NCI-H2029 treated with DMSO at 0.1 percent for 48 hours (cell line): ENCODE results near the gene LILRB3.
A peak's percentile ranks its signal among the peaks of the same experiment; 100 is the strongest.
"Not testable (repeated sequence)": the region's sequence is repeated elsewhere in the genome, so short reads cannot be mapped to it uniquely, and the experiment has no call there.

ENCODE experiments used
- DNase-seq: peaks from one replicate; lab custom pipeline; 2025; lab: John Stamatoyannopoulos, UW

LILRB3 gene

GRCh38 chr19:54222474-54223276 lies at the start of gene LILRB3:
TSS of gene LILRB3 (minus strand) at chr19:54223007. CDS start at chr19:54222976, 31 bp downstream.
- DNase-seq, result not testable (repeated sequence)

GRCh38 chr19:54272181-54272580 lies 49.4 kb upstream of the LILRB3 start:
- not testable (repeated sequence) for DNase-seq

GRCh38 chr19:54271587-54271986 lies 48.8 kb upstream of the LILRB3 start:
- DNase-seq, result not testable (repeated sequence)

GRCh38 chr19:54271106-54271505 lies 48.3 kb upstream of the LILRB3 start:
- DNase-seq, result no peak

- no peak for DNase-seq
These were observed 46.1 kb upstream of the LILRB3 start for GRCh38 chr19:54268936-54269335.

- DNase-seq, result peak; percentile 50
These were observed 43.3 kb upstream of the LILRB3 start for GRCh38 chr19:54266133-54266532.

- DNase-seq, result no peak
These were observed 39.7 kb upstream of the LILRB3 start for GRCh38 chr19:54262470-54262869.

GRCh38 chr19:54262066-54262465 lies 39.3 kb upstream of the LILRB3 start:
- DNase-seq, result no peak

GRCh38 chr19:54257116-54257480 lies 34.3 kb upstream of the LILRB3 start, which contains the start of gene LILRB5:
TSS of gene LILRB5 (minus strand) at chr19:54257273. CDS start at chr19:54257193, 80 bp downstream.
- DNase-seq, result no peak

GRCh38 chr19:54256250-54257115 lies 33.7 kb upstream of the LILRB3 start:
- no peak for DNase-seq

GRCh38 chr19:54255105-54255775 lies 32.4 kb upstream of the LILRB3 start:
- no peak for DNase-seq

GRCh38 chr19:54254195-54254906 lies 31.5 kb upstream of the LILRB3 start:
- DNase-seq, result no peak

GRCh38 chr19:54253331-54254194 lies 30.8 kb upstream of the LILRB3 start:
- no peak for DNase-seq

- no peak for DNase-seq
These were observed 30.0 kb upstream of the LILRB3 start for GRCh38 chr19:54252845-54253244.

GRCh38 chr19:54252243-54252642 lies 29.4 kb upstream of the LILRB3 start:
- no peak for DNase-seq

- DNase-seq, result no peak
These were observed 25.3 kb upstream of the LILRB3 start for GRCh38 chr19:54248016-54248601.

GRCh38 chr19:54247106-54247930 lies 24.5 kb upstream of the LILRB3 start:
- DNase-seq, result no peak

GRCh38 chr19:54245936-54246335 lies 23.1 kb upstream of the LILRB3 start:
- no peak for DNase-seq

GRCh38 chr19:54243809-54244208 lies 21.0 kb upstream of the LILRB3 start:
- DNase-seq, result not testable (repeated sequence)
